GM12878 (cell line): ENCODE measurements around the gene ADPRHL1. TPM values are rescaled to one million over a fixed set of nuclear protein-coding genes. Genes with fewer than 3 reads are reported as not detected.

ENCODE experiments used
- CUX1 ChIP-seq: IDR thresholded peaks from 2 replicates; pipeline ENCODE4 v1.6.1; 2012; ENCODE audit warnings: improper control_type of control experiment, low read depth, low read length; ENCODE audit not compliant: insufficient replicate concordance
- MTA2 ChIP-seq: fragments of 450-650 bp; IDR thresholded peaks from 2 replicates; pipeline ENCODE4 v1.6.1; 2016; ENCODE audit warnings: low read depth, mild to moderate bottlenecking, moderate library complexity
- NFYB ChIP-seq: IDR thresholded peaks from 2 replicates; pipeline ENCODE4 v1.6.1; 2011; ENCODE audit warnings: low read depth, mild to moderate bottlenecking, low read length, improper control_type of control experiment, moderate library complexity; ENCODE audit not compliant: insufficient read depth
- polyA plus RNA-seq, 11 experiments: library from polyadenylated mRNA; depleted of rRNA in 4 of 11; unstranded in 6 of 11; stranded (reverse) in 5 of 11; fragments of >200 nt; fragmentation: Nextera tagmentation in 4 of 11; fragmentation: Illumina TruSeq in 1 of 11; extraction: Ambion mirVana in 4 of 11; extraction: Trizol in 1 of 11; gene quantifications; 1 replicate in 1 of 11; 2 replicates in 10 of 11; pipeline versions ENCODE4 v1.2.1 to v1.2.3, GENCODE V29; 2011 to 2016; ENCODE audit warnings: inconsistent platforms in 2 of 11, missing spikeins in 2 of 11, low read depth in 1 of 11
- total RNA-seq, 4 experiments: library from RNA; depleted of rRNA in 3 of 4; stranded (reverse); fragments of >200 nt in 3 of 4; fragmentation: Illumina TruSeq in 1 of 4; extraction: Trizol in 1 of 4; gene quantifications; 2 replicates each; pipeline versions ENCODE4 v1.2.1 to v1.2.3, GENCODE V29; 2013 to 2021
- TF ChIP-seq, protein P1 (sequence below): fragments of 450-650 bp; IDR thresholded peaks from 2 replicates; pipeline ENCODE4 v1.6.1; 2017; ENCODE audit warnings: mild to moderate bottlenecking, low read depth, inconsistent platforms; ENCODE audit not compliant: poor library complexity, severe bottlenecking

The ADPRHL1 gene
- total and polyA plus RNA-seq, 10 of the 15 experiments (the other 5 are each of a cell fraction or from before 2014, with no cell fraction given): 0.05 to 1.9 (median 1.0) TPM

- TF ChIP-seq, protein P1, sequence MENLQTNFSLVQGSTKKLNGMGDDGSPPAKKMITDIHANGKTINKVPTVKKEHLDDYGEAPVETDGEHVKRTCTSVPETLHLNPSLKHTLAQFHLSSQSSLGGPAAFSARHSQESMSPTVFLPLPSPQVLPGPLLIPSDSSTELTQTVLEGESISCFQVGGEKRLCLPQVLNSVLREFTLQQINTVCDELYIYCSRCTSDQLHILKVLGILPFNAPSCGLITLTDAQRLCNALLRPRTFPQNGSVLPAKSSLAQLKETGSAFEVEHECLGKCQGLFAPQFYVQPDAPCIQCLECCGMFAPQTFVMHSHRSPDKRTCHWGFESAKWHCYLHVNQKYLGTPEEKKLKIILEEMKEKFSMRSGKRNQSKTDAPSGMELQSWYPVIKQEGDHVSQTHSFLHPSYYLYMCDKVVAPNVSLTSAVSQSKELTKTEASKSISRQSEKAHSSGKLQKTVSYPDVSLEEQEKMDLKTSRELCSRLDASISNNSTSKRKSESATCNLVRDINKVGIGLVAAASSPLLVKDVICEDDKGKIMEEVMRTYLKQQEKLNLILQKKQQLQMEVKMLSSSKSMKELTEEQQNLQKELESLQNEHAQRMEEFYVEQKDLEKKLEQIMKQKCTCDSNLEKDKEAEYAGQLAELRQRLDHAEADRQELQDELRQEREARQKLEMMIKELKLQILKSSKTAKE: no peak
- TF ChIP-seq CUX1 (no peak), MTA2 (no peak), NFYB (no peak)
Observed at GRCh38 chr13:113469582-113469981, 16.3 kb upstream of the ADPRHL1 start (continued).
